ENCODE results near the gene METAP2. TPM values are rescaled to one million over a fixed set of nuclear protein-coding genes. Genes with fewer than 3 reads are reported as not detected.

METAP2 gene
- total and polyA plus RNA-seq, 2 of the 8 experiments (the other 6 are each of a cell fraction or from before 2014, with no cell fraction given): 41.3 to 114 TPM

DNA sequence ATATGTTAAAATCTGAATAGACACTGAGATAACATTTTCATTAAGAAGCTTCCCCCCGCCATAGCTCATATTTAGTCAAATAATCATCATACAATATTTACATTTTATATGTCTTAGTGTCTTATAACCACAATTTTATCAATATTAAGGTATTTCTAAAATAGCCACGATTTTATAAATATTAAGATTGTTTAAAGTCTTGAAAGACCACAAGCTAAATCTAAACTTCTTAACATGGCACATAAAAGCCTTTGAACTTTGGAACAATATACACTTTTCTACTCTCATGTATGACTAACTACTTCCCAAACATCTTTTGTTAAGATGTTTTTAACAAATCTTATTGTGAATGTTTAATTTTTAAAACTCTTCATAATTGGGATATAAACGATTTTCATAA is 70.8 kb downstream of the METAP2 start:
- no peak for DNase-seq (ENCODE audit: low read depth in 1 of 2, low spot score in 2 of 2)
- H3K27me3 ChIP-seq (replicated peaks in 1 of 4; ENCODE audit: control insufficient read depth in 3 of 4, extremely low read depth in 1 of 4, insufficient read depth in 3 of 4, low read length in 3 of 4): no peaks in the 10 kb centered on the region
- H4K5ac ChIP-seq (ENCODE audit: insufficient read length, low read depth, low read length): peak overlapping the region; percentile 36
- H3K23me2 ChIP-seq (ENCODE audit: low read depth, low read length): peaks cover 4% of the 10 kb centered on the region; the same call in 1 of the 2 replicates
- no peak overlapping the region for H2BK15ac ChIP-seq (ENCODE audit: low read length)
- no peak overlapping the region for H3K4ac ChIP-seq (replicated peaks; ENCODE audit: insufficient read length, low read depth, low read length)
- no peak overlapping the region for H3K9ac ChIP-seq (replicated peaks in 1 of 4; ENCODE audit: extremely low read depth in 1 of 4, low read depth in 3 of 4, low read length in 3 of 4)
- H3K4me1 ChIP-seq (replicated peaks in 1 of 4; ENCODE audit: control insufficient read depth in 3 of 4, insufficient read depth in 4 of 4, low read length in 3 of 4): peaks cover 0 to 15% (median 4%) of the 10 kb centered on the region in 4 experiments; a peak in 3 of 7 replicates
- no peak overlapping the region for H2AK5ac ChIP-seq (ENCODE audit: low read depth, low read length)
- H3K14ac ChIP-seq (ENCODE audit: insufficient read length): no peak overlapping the region
- CTCF ChIA-PET (ENCODE audit: partially characterized antibody): interaction anchor here (0.6 to 2.2 kb wide), 5 partner anchors 10 to 440 kb away, joined by 3 to 9 read pairs (median 5); no protein-coding TSS in a partner anchor
- no peak overlapping the region for H4K8ac ChIP-seq (ENCODE audit: extremely low read depth, insufficient read depth, low read length)
- H3K9me3 ChIP-seq (ENCODE audit: insufficient read depth in 2 of 2, low read depth in 1 of 2, low read length in 1 of 2): no peaks in the 10 kb centered on the region
- TF ChIP-seq CBX5 (IDR thresholded peaks at IDR 0.05; ENCODE audit: low read depth, low read length) (no peak), SP2 (IDR thresholded peaks at IDR 0.05; ENCODE audit: low read length) (no peak), NRF1 (IDR thresholded peaks at IDR 0.05; ENCODE audit: low read depth, low read length) (no peak), KDM5A (IDR thresholded peaks at IDR 0.05; ENCODE audit: low read length) (no peak), TCF12 (IDR thresholded peaks at IDR 0.05; ENCODE audit: low read depth, low read length) (no peak), RNF2 (IDR thresholded peaks at IDR 0.05; ENCODE audit: borderline replicate concordance, low read depth, low read length, missing control alignments, poor library complexity, severe bottlenecking) (no peak), KDM4A (IDR thresholded peaks at IDR 0.05; ENCODE audit: low read depth, low read length, severe bottlenecking) (no peak)
- no peak overlapping the region for H2BK20ac ChIP-seq (ENCODE audit: low read length)
- no peaks in the 10 kb centered on the region for H3K79me1 ChIP-seq (ENCODE audit: low read depth, low read length)
- H2AFZ ChIP-seq (ENCODE audit: low read length): no peak overlapping the region
- peaks cover 50 to 97% of the 10 kb centered on the region in 2 experiments for H3K79me2 ChIP-seq (ENCODE audit: control insufficient read depth in 1 of 2, insufficient read depth in 2 of 2, low read length in 2 of 2)
- H3K56ac ChIP-seq (replicated peaks; ENCODE audit: insufficient read length, low read depth, low read length): no peak overlapping the region
- H3K4me3 ChIP-seq (ENCODE audit: extremely low read depth in 1 of 4, insufficient read depth in 2 of 4, low read depth in 3 of 4, low read length in 4 of 4): peak overlapping the region in 2 of 4 experiments; percentile 86 to 95; a peak in 2 of 8 replicates
- H3K27ac ChIP-seq (ENCODE audit: low read depth, low read length): no peak overlapping the region
- no peak overlapping the region; the same call in 1 of the 2 replicates for H3K18ac ChIP-seq (ENCODE audit: extremely low read depth, low read length)
- no peak overlapping the region for H2BK12ac ChIP-seq (ENCODE audit: low read depth, low read length)
- no peak overlapping the region for H2BK120ac ChIP-seq (replicated peaks; ENCODE audit: low read depth, low read length)
- H4K20me1 ChIP-seq (replicated peaks in 1 of 2; ENCODE audit: control insufficient read depth in 1 of 2, insufficient read depth in 2 of 2, low read length in 2 of 2): peaks cover 4 to 6% of the 10 kb centered on the region in 2 experiments
- H4K91ac ChIP-seq (replicated peaks; ENCODE audit: insufficient read length, low read length): no peak overlapping the region
- 28% methylated on average over 3 of the region's 3 CpGs; no CpG with 5 or more reads in 1 of the 2 experiments for WGBS, 2 experiments (ENCODE audit: extremely low coverage in 1 of 2, insufficient coverage in 1 of 2, insufficient read length in 1 of 2, insufficient replicate concordance in 2 of 2, low coverage in 1 of 2, low lambda C conversion rate in 2 of 2, missing lambda C conversion rate in 1 of 2)
- H2BK5ac ChIP-seq (ENCODE audit: low read depth, low read length): no peak overlapping the region
- H3K23ac ChIP-seq (ENCODE audit: insufficient read length): no peak overlapping the region
- peak overlapping the region; percentile 77 to 97; a peak in 3 of 4 replicates for H3K4me2 ChIP-seq (ENCODE audit: insufficient read depth in 1 of 2, low read depth in 2 of 2, low read length in 2 of 2)
- peaks cover 0 to 9% (median under 1%) of the 10 kb centered on the region in 4 experiments; a peak in 2 of 8 replicates for H3K36me3 ChIP-seq (ENCODE audit: control insufficient read depth in 2 of 4, insufficient read depth in 4 of 4, low read length in 3 of 4)
- POLR2A ChIA-PET (ENCODE audit: partially characterized antibody): interaction anchor here (1.0 to 1.5 kb wide), 3 partner anchors 12 to 28 kb away, joined by 3 read pairs; no protein-coding TSS in a partner anchor
- no peak for FAIRE-seq

All from H1 (cell line).